Right lobe of liver (tissue), 6 donors: ENCODE measurements around the gene PHF20. TPM values are rescaled to one million over a fixed set of nuclear protein-coding genes. Genes with fewer than 3 reads are reported as not detected.
"Not testable (repeated sequence)": the region's sequence is repeated elsewhere in the genome, so short reads cannot be mapped to it uniquely, and the experiment has no call there.

ENCODE experiments used
- ATAC-seq, 4 donors: fragments of 200-7000 bp; cut with Tn5 transposase; one replicate each; pipeline ENCODE4 v1.9.1; 2020; ENCODE audit warnings: mild to moderate bottlenecking in 4 of 4, moderate library complexity in 4 of 4
- DNase-seq, 3 donors: peaks; one replicate each; pipeline ENCODE4 v3.0.0-alpha.2; 2020
- H3K27ac ChIP-seq, 3 donors: fragments of 200-600 bp; one replicate each; pipeline ENCODE4 v1.8.0; 2022
- H3K27me3 ChIP-seq, 2 donors: fragments of 200-600 bp; one replicate each; pipeline ENCODE4 v1.8.0; 2022
- H3K36me3 ChIP-seq, 4 donors: fragments of 200-600 bp; sonication (generic) in 1 of 4; one replicate each; pipeline versions ENCODE4 v1.5.1 to v1.8.0; 2017 to 2022; ENCODE audit warnings: control low read depth in 1 of 4
- H3K4me1 ChIP-seq, 4 donors: fragments of 200-600 bp; sonication (generic) in 1 of 4; one replicate each; pipeline versions ENCODE4 v1.5.1 to v1.8.0; 2017 to 2022; ENCODE audit warnings: control low read depth in 1 of 4
- H3K4me3 ChIP-seq, 3 donors: fragments of 200-600 bp; one replicate each; pipeline ENCODE4 v1.8.0; 2022
- H3K9me3 ChIP-seq, 4 donors: fragments of 200-600 bp; sonication (generic) in 1 of 4; one replicate each; pipeline versions ENCODE4 v1.5.1 to v1.8.0; 2017 to 2022; ENCODE audit warnings: control low read depth in 1 of 4
- CTCF ChIP-seq, 4 donors: fragments of 200-600 bp in 3 of 4; fragments of 450-650 bp in 1 of 4; IDR thresholded peaks; one replicate each; pipeline versions ENCODE4 v1.5.1 to v1.8.0; 2016 to 2022; ENCODE audit warnings: antibody characterized with exemption in 4 of 4, mild to moderate bottlenecking in 2 of 4
- POLR2A ChIP-seq: fragments of 450-650 bp; IDR thresholded peaks from one replicate; pipeline ENCODE4 v1.6.1; 2017; ENCODE audit warnings: antibody characterized with exemption, mild to moderate bottlenecking
- WGBS: methylation state at CpG from one replicate; pipeline ENCODE4 v1.1.6; 2018; ENCODE audit warnings: low coverage, low lambda C conversion rate; ENCODE audit not compliant: insufficient coverage; ENCODE audit errors: missing lambda C conversion rate; 5-methylcytosine and 5-hydroxymethylcytosine counted together
- intact Hi-C, 2 donors: fragments of 100-400 bp; cut with DNase I; formaldehyde crosslinking; loops; one replicate each; pipeline versions ENCODE4 v1.11.2 to v1.14.1; 2022
- total RNA-seq, 6 experiments: library from RNA; depleted of rRNA in 2 of 6; stranded (reverse); fragments of >200 nt in 2 of 6; fragmentation: NEBNext Ultra II Directional in 3 of 6; extraction: Animal tissue kit (Norgen Biotek cat#: 25700) in 3 of 6; gene quantifications; one replicate each; pipeline versions ENCODE4 v1.1.0 to v1.2.4, GENCODE V29; 2016 to 2023
- donor health status: DM: no; HTN: yes; CAD: no.
- donor health status: DM: no; HTN: no; CAD: no.
- donor health status: DM: no; HTN: no; CAD: no.
- donor health status: DM: no; HTN: yes; CAD: no.
- donor health status: DM: no; HTN: yes; CAD: no.

The PHF20 gene
- total RNA-seq, 6 experiments from 2014 or later, result 9.3 to 16.7 (median 14.5) TPM

DNA sequence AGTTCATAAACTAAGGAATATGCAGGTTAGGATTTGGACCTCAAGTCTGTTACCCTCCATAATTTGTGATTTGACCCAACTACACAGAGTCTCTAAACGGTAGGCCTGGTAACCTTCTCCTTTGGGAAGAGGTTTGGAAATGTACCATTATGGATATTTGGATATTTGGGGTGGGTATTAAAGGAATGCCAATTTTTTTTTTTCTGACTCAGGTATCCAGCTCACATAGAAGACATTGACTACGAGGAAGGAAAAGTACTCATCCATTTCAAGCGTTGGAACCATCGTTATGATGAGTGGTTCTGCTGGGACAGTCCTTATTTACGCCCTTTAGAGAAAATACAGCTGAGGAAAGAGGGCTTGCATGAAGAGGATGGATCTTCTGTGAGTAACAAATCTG is 70.5 kb downstream of the PHF20 start:
- no peak overlapping the region for H3K27ac ChIP-seq
- H3K4me3 ChIP-seq, result no peak overlapping the region
- ATAC-seq (no peak), DNase-seq (no peak)
- H3K9me3 ChIP-seq, result no peaks in the 10 kb centered on the region
- intact Hi-C loops, result no loop called here
- H3K4me1 ChIP-seq, result no peaks in the 10 kb centered on the region
- 96% methylated on average over 5 of the region's 5 CpGs for WGBS
- TF ChIP-seq POLR2A (no peak), CTCF (IDR thresholded peaks at IDR 0.05) (no peak)
- no peaks in the 10 kb centered on the region for H3K27me3 ChIP-seq
- peaks cover 0 to 12% (median 2%) of the 10 kb centered on the region in 4 donors for H3K36me3 ChIP-seq

DNA sequence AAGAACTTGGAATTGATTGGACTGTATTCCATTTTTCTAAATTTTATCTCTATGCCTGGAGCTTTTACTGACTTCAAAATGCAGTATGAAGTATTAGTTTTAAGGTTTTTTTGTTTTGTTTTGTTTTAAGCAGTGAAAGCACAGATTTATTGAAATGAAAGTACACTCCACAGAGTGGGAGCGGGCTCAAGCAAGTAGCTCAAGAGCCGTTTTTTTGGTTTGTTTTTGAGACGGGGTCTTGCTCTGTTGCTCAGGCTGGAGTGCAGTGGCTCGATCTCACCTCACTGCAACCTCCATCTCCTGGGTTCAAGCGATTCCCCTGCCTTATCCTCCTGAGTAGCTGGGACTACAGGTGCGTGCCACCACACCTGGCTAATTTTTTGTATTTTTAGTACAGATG is 72.1 kb downstream of the PHF20 start:
- H3K4me1 ChIP-seq, H3K4me3 ChIP-seq, ATAC-seq, H3K27me3 ChIP-seq, H3K9me3 ChIP-seq, intact Hi-C loops, DNase-seq, H3K27ac ChIP-seq: not testable (repeated sequence)
- WGBS, result 92% methylated on average over 6 of the region's 6 CpGs
- H3K36me3 ChIP-seq, result peaks cover 0 to 17% (median 2%) of the 10 kb centered on the region in 4 donors

- DNase-seq, result no peak
- Histone ChIP-seq H3K36me3 (peaks cover 0 to 17% (median 2%) of the 10 kb centered on the region in 4 donors), H3K4me3 (no peak overlapping the region), H3K4me1 (no peaks in the 10 kb centered on the region), H3K9me3 (no peaks in the 10 kb centered on the region), H3K27ac (no peak overlapping the region), H3K27me3 (no peaks in the 10 kb centered on the region)
- no peak for TF ChIP-seq POLR2A
- no peak for TF ChIP-seq CTCF (IDR thresholded peaks at IDR 0.05)
- no peak for ATAC-seq
- 93% methylated on average over 6 of the region's 6 CpGs for WGBS
- intact Hi-C loops, result no loop called here
Observed at GRCh38 chr20:35845561-35845960, 73.7 kb downstream of the PHF20 start.

DNA sequence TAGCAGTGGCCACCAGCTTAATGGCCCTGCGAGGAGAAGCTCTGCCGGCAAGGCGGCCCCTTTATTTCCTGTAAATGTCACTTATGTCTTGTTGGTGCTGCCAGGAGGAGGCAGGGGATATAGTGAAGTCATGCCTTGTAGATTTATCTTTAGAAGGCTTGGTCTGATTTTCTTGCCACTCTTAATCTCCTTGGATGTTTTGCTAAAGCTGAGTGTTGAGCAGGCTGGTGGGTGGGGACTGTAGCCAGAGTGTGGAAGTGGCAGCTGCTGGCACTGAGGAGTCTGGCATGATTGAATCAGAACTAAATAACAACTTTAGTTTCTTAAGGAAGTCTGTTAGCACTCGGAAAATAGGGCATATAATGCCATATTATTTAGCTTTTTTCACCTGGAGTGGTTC is 77.9 kb downstream of the PHF20 start:
- Histone ChIP-seq H3K27ac (no peak overlapping the region), H3K9me3 (no peaks in the 10 kb centered on the region), H3K36me3 (peaks cover 0 to 6% (median 3%) of the 10 kb centered on the region in 4 donors), H3K4me1 (no peaks in the 10 kb centered on the region), H3K27me3 (no peaks in the 10 kb centered on the region), H3K4me3 (no peak overlapping the region)
- ATAC-seq (no peak), DNase-seq (no peak)
- intact Hi-C loops, result no loop called here
- WGBS, result 81% methylated on average over 4 of the region's 4 CpGs
- no peak for TF ChIP-seq POLR2A
- TF ChIP-seq CTCF (IDR thresholded peaks at IDR 0.05), result no peak

- peak in 2 of 4 donors; percentile 27 to 39 for ATAC-seq
- H3K4me1 ChIP-seq, intact Hi-C loops, H3K9me3 ChIP-seq, H3K27me3 ChIP-seq, H3K36me3 ChIP-seq, H3K4me3 ChIP-seq, H3K27ac ChIP-seq, DNase-seq: not testable (repeated sequence)
- 68% methylated on average over 4 of the region's 8 CpGs for WGBS
Observed at GRCh38 chr20:35851659-35852058, 79.8 kb downstream of the PHF20 start.
